Keratinocyte (primary cell): ENCODE results near the gene PAMR1. TPM values are rescaled to one million over a fixed set of nuclear protein-coding genes. Genes with fewer than 3 reads are reported as not detected.

ENCODE experiments used
- DNase-seq: peaks from one replicate; pipeline ENCODE4 v3.0.0-alpha.2; 2011; ENCODE audit warnings: low read depth, missing footprints, low spot score
- FAIRE-seq: peaks from 2 replicates; lab custom pipeline; 2011; peaks lifted over from hg19 to GRCh38; lab: Jason Lieb, UNC
- H2AFZ ChIP-seq: 2 replicates; pipeline ENCODE4 v1.6.0; 2012; ENCODE audit warnings: low read length, control low read depth, inconsistent platforms; ENCODE audit not compliant: control insufficient read depth
- H3K27ac ChIP-seq: 2 replicates; pipeline ENCODE4 v1.5.1; 2011; ENCODE audit warnings: low read length; ENCODE audit not compliant: control insufficient read depth, insufficient read depth
- H3K27me3 ChIP-seq: 3 replicates; pipeline ENCODE4 v1.6.0; 2011; ENCODE audit warnings: low read length; ENCODE audit not compliant: control insufficient read depth, insufficient read depth; ENCODE audit errors: extremely low read depth
- H3K36me3 ChIP-seq, 2 experiments: 2 replicates in 1 of 2; 3 replicates in 1 of 2; pipeline ENCODE4 v1.5.1; 2011; ENCODE audit warnings: low read length in 2 of 2, mild to moderate bottlenecking in 1 of 2; ENCODE audit not compliant: control insufficient read depth in 2 of 2, insufficient read depth in 2 of 2; ENCODE audit errors: extremely low read depth in 1 of 2
- H3K4me1 ChIP-seq: 3 replicates; pipeline ENCODE4 v1.5.1; 2011; ENCODE audit warnings: low read length; ENCODE audit not compliant: control insufficient read depth, insufficient read depth; ENCODE audit errors: extremely low read depth
- H3K4me2 ChIP-seq: 3 replicates; pipeline ENCODE4 v1.6.0; 2011; ENCODE audit warnings: low read depth, low read length; ENCODE audit not compliant: control insufficient read depth, insufficient read depth; ENCODE audit errors: extremely low read depth
- H3K4me3 ChIP-seq, 3 experiments: fragments of 200-600 bp in 1 of 3; sonication (generic) in 1 of 3; 2 replicates in 2 of 3; 3 replicates in 1 of 3; pipeline ENCODE4 v1.5.1; 2011 to 2016; ENCODE audit warnings: low read length in 3 of 3, mild to moderate bottlenecking in 3 of 3, control low read depth in 2 of 3, inconsistent platforms in 1 of 3, low read depth in 1 of 3, mixed read lengths in 1 of 3, mixed run types in 1 of 3, moderate library complexity in 1 of 3; ENCODE audit not compliant: control insufficient read depth in 2 of 3, insufficient read depth in 2 of 3; ENCODE audit errors: extremely low read depth in 1 of 3
- H3K79me2 ChIP-seq: 2 replicates; pipeline ENCODE4 v1.6.0; 2012; ENCODE audit warnings: low read length; ENCODE audit not compliant: control insufficient read depth, insufficient read depth
- H3K9ac ChIP-seq: 3 replicates; pipeline ENCODE4 v1.6.0; 2011; ENCODE audit warnings: low read length; ENCODE audit not compliant: control insufficient read depth, insufficient read depth; ENCODE audit errors: extremely low read depth
- H3K9me1 ChIP-seq: 3 replicates; pipeline ENCODE4 v1.6.0; 2011; ENCODE audit warnings: low read length; ENCODE audit not compliant: control insufficient read depth, insufficient read depth; ENCODE audit errors: extremely low read depth
- H3K9me3 ChIP-seq: 2 replicates; pipeline ENCODE4 v1.5.1; 2012; ENCODE audit warnings: low read depth, low read length; ENCODE audit not compliant: control insufficient read depth
- H4K20me1 ChIP-seq: 3 replicates; pipeline ENCODE4 v1.6.0; 2011; ENCODE audit warnings: low read length; ENCODE audit not compliant: control insufficient read depth, insufficient read depth; ENCODE audit errors: extremely low read depth
- CTCF ChIP-seq, 3 experiments: IDR thresholded peaks in 1 of 3; conservative IDR thresholded peaks in 1 of 3; optimal IDR thresholded peaks in 1 of 3; 2 replicates in 2 of 3; 3 replicates in 1 of 3; pipeline versions ENCODE3 to v1.5.1; 2011; ENCODE audit warnings: low read length in 3 of 3, mild to moderate bottlenecking in 3 of 3, moderate library complexity in 2 of 3, control low read depth in 1 of 3, inconsistent platforms in 1 of 3; ENCODE audit not compliant: insufficient read depth in 2 of 3; ENCODE audit errors: extremely low read depth in 1 of 3
- EZH2 ChIP-seq: IDR thresholded peaks from one replicate; pipeline ENCODE4 v1.6.1; 2012; ENCODE audit warnings: inconsistent platforms, mild to moderate bottlenecking, low read length, moderate library complexity
- dilution Hi-C: fragments of 300-500 bp; cut with MboI; formaldehyde crosslinking; loops from one replicate; pipeline ENCODE4 v1.7.0; 2020; ENCODE audit warnings: low sequenced_read_pairs; ENCODE audit not compliant: extremely low pct_ligation_motif_present
- polyA plus RNA-seq, 5 experiments: library from polyadenylated mRNA; depleted of rRNA in 3 of 5; stranded (reverse) in 3 of 5; stranded (forward) in 1 of 5; unstranded in 1 of 5; fragments of >200 nt; gene quantifications; 1 replicate in 1 of 5; 2 replicates in 3 of 5; 3 replicates in 1 of 5; pipeline versions ENCODE4 v1.2.1 to v1.2.3, GENCODE V29; 2011 to 2012; ENCODE audit warnings: missing spikeins in 2 of 5, low read depth in 1 of 5, low replicate concordance in 1 of 5

The PAMR1 gene
- polyA plus RNA-seq, 1 donor (not counting 4 experiments of a cell fraction or from before 2014, with no cell fraction given): 4.1 TPM

- no peaks in the 10 kb centered on the region for H3K27me3 ChIP-seq
- H3K4me2 ChIP-seq: no peak overlapping the region
- no peak overlapping the region for H3K27ac ChIP-seq
- no peak for FAIRE-seq
- H3K9me3 ChIP-seq: no peaks in the 10 kb centered on the region
- dilution Hi-C loops: no loop called here
- no peaks in the 10 kb centered on the region for H3K36me3 ChIP-seq
- no peaks in the 10 kb centered on the region for H3K79me2 ChIP-seq
- DNase-seq: no peak
- H3K4me3 ChIP-seq: no peak overlapping the region
- H3K4me1 ChIP-seq: peaks cover 41% of the 10 kb centered on the region
- no peaks in the 10 kb centered on the region for H3K9me1 ChIP-seq
- H3K9ac ChIP-seq: no peak overlapping the region
- no peaks in the 10 kb centered on the region for H4K20me1 ChIP-seq
- H2AFZ ChIP-seq: no peak overlapping the region
- no peak for TF ChIP-seq CTCF (optimal IDR thresholded peaks at IDR 0.05 in 1 of 3, IDR thresholded peaks at IDR 0.05 in 1 of 3, conservative IDR thresholded peaks at IDR 0.05 in 1 of 3; ENCODE audit: extremely low read depth in 1 of 3, insufficient read depth in 2 of 3, low read length in 3 of 3)
- TF ChIP-seq EZH2: no peak
Measured at GRCh38 chr11:35520376-35520775, 5.0 kb downstream of the PAMR1 start.

GRCh38 chr11:35518766-35519165, 6.7 kb downstream of the PAMR1 start:
- H3K27ac ChIP-seq: no peak overlapping the region
- FAIRE-seq: no peak

More at GRCh38 chr11:35518766-35519165, 6.7 kb downstream of the PAMR1 start:
- Histone ChIP-seq H3K4me2 (no peak overlapping the region), H3K9me3 (no peaks in the 10 kb centered on the region), H3K9me1 (no peaks in the 10 kb centered on the region), H3K4me3 (no peak overlapping the region), H3K9ac (no peak overlapping the region), H3K27me3 (no peaks in the 10 kb centered on the region), H3K4me1 (peaks cover 31% of the 10 kb centered on the region), H4K20me1 (no peaks in the 10 kb centered on the region), H3K79me2 (no peaks in the 10 kb centered on the region), H2AFZ (no peak overlapping the region), H3K36me3 (no peaks in the 10 kb centered on the region)
- dilution Hi-C loops: no loop called here
- DNase-seq: no peak
- no peak for TF ChIP-seq CTCF (optimal IDR thresholded peaks at IDR 0.05 in 1 of 3, IDR thresholded peaks at IDR 0.05 in 1 of 3, conservative IDR thresholded peaks at IDR 0.05 in 1 of 3; ENCODE audit: extremely low read depth in 1 of 3, insufficient read depth in 2 of 3, low read length in 3 of 3)
- no peak for TF ChIP-seq EZH2
